ENCODE data around the gene TSHZ1. TPM values are rescaled to one million over a fixed set of nuclear protein-coding genes. Genes with fewer than 3 reads are reported as not detected.

TSHZ1 gene
- total and polyA plus RNA-seq, 8 donors: 13.3 to 38.5 (median 31.7) TPM

GRCh38 chr18:75282746-75283145 lies 72.1 kb downstream of the TSHZ1 start:
- no peak for DNase-seq
- H3K4me3 ChIP-seq: no peak overlapping the region
- intact Hi-C loops (cut with DNase I): no loop called here
- TF ChIP-seq, protein P1, sequence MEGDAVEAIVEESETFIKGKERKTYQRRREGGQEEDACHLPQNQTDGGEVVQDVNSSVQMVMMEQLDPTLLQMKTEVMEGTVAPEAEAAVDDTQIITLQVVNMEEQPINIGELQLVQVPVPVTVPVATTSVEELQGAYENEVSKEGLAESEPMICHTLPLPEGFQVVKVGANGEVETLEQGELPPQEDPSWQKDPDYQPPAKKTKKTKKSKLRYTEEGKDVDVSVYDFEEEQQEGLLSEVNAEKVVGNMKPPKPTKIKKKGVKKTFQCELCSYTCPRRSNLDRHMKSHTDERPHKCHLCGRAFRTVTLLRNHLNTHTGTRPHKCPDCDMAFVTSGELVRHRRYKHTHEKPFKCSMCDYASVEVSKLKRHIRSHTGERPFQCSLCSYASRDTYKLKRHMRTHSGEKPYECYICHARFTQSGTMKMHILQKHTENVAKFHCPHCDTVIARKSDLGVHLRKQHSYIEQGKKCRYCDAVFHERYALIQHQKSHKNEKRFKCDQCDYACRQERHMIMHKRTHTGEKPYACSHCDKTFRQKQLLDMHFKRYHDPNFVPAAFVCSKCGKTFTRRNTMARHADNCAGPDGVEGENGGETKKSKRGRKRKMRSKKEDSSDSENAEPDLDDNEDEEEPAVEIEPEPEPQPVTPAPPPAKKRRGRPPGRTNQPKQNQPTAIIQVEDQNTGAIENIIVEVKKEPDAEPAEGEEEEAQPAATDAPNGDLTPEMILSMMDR (IDR thresholded peaks at IDR 0.05): no peak
- H3K27ac ChIP-seq: no peak overlapping the region
- peaks cover 0 to 27% of the 10 kb centered on the region in 2 donors for H3K36me3 ChIP-seq
- H3K4me1 ChIP-seq: no peaks in the 10 kb centered on the region
- no peaks in the 10 kb centered on the region for H3K9me3 ChIP-seq
- no peaks in the 10 kb centered on the region for H3K27me3 ChIP-seq
- no peak for ATAC-seq

DNA sequence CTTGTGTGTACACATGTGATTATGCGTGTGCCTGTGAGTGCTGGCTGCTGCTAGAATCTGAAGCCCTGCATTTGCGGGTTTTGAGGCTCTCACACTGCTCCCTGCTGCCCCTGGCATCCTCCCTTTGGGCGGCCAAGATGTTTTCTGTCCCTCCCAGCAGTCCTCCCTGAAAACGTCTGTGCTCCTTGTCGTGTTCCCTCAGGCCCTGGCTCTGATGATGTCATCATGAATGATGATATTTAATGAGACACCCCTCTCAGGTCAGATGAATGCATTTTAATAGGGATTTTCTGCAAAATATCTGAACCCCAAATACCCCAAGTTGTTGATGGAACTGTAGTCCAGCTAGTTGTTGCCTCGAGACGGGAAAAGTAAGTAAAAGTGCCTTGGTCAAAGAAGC lies 73.1 kb downstream of the TSHZ1 start:
- H3K4me3 ChIP-seq: no peak overlapping the region
- DNase-seq: no peak
- TF ChIP-seq, protein P1 (IDR thresholded peaks at IDR 0.05): no peak
- peaks cover 0 to 35% of the 10 kb centered on the region in 2 donors for H3K36me3 ChIP-seq
- no peaks in the 10 kb centered on the region for H3K27me3 ChIP-seq
- no peaks in the 10 kb centered on the region for H3K4me1 ChIP-seq
- no peak for ATAC-seq
- H3K9me3 ChIP-seq: no peaks in the 10 kb centered on the region
- intact Hi-C loops (cut with DNase I): no loop called here
- no peak overlapping the region for H3K27ac ChIP-seq

DNA sequence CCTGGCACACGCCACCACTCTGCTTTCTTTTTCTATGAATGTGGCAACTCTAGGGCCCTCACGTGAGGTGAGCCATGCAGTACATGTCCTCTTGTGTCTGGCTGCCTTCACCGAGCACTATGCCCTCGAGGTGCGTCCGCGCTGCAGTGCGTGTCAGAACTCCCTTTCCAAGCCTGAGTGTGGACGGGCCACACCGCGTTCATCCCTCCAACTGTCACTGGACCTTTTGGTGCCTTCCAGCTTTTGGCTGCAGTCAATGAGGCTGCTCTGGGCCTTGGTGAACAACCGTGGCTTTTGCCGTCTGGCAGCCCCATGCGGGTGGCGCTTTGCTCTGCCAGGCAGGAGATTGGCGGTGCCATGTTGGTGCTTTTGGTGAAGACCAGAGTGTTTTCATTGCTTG lies 74.0 kb downstream of the TSHZ1 start:
- peaks cover 2 to 35% of the 10 kb centered on the region in 2 donors for H3K36me3 ChIP-seq
- intact Hi-C loops (cut with DNase I): no loop called here

GRCh38 chr18:75285876-75286275 lies 75.3 kb downstream of the TSHZ1 start:
- Histone ChIP-seq H3K27me3 (no peaks in the 10 kb centered on the region), H3K4me3 (no peak overlapping the region), H3K27ac (no peak overlapping the region), H3K36me3 (peaks cover 2 to 35% of the 10 kb centered on the region in 2 donors), H3K9me3 (no peaks in the 10 kb centered on the region), H3K4me1 (no peaks in the 10 kb centered on the region)
- DNase-seq (no peak), ATAC-seq (no peak)
- intact Hi-C loops (cut with DNase I): no loop called here
- TF ChIP-seq, protein P1 (IDR thresholded peaks at IDR 0.05): no peak

More for the DNA sequence above, 74.0 kb downstream of the TSHZ1 start:
- Histone ChIP-seq H3K9me3 (no peaks in the 10 kb centered on the region), H3K4me1 (no peaks in the 10 kb centered on the region), H3K4me3 (no peak overlapping the region), H3K27ac (no peak overlapping the region), H3K27me3 (no peaks in the 10 kb centered on the region)
- TF ChIP-seq, protein P1 (IDR thresholded peaks at IDR 0.05): no peak
- no peak for DNase-seq
- no peak for ATAC-seq

GRCh38 chr18:75287006-75287405 lies 76.4 kb downstream of the TSHZ1 start:
- intact Hi-C loops (cut with DNase I): no loop called here
- Histone ChIP-seq H3K4me3 (no peak overlapping the region), H3K4me1 (no peaks in the 10 kb centered on the region), H3K9me3 (no peaks in the 10 kb centered on the region), H3K36me3 (peaks cover 2 to 35% of the 10 kb centered on the region in 2 donors), H3K27me3 (no peaks in the 10 kb centered on the region), H3K27ac (no peak overlapping the region)
- DNase-seq: no peak
- TF ChIP-seq, protein P1 (IDR thresholded peaks at IDR 0.05): no peak
- no peak for ATAC-seq

All from left lung (tissue), 10 donors.